Spleen (tissue), 11 donors: Measurements from ENCODE around the gene C6orf132. TPM values are rescaled to one million over a fixed set of nuclear protein-coding genes. Genes with fewer than 3 reads are reported as not detected.

Source experiments
- DNase-seq: peaks from one replicate; pipeline ENCODE4 v3.0.0-alpha.2; 2020
- H3K27ac ChIP-seq, 8 donors: fragments of 200-600 bp; sonication (generic) in 7 of 8; 1 replicate in 4 of 8; 2 replicates in 4 of 8; pipeline versions ENCODE4 v1.5.0 to v1.8.0; 2016 to 2021; ENCODE audit warnings: inconsistent platforms in 4 of 8, mild to moderate bottlenecking in 4 of 8, moderate library complexity in 1 of 8
- H3K27me3 ChIP-seq, 7 donors: fragments of 200-600 bp; sonication (generic) in 6 of 7; replicated peaks in 1 of 7; 1 replicate in 4 of 7; 2 replicates in 3 of 7; pipeline versions ENCODE4 v1.5.0 to v1.8.0; 2016 to 2021; ENCODE audit warnings: inconsistent platforms in 3 of 7, mild to moderate bottlenecking in 1 of 7
- H3K36me3 ChIP-seq, 6 donors: fragments of 200-600 bp; sonication (generic) in 5 of 6; 1 replicate in 4 of 6; 2 replicates in 2 of 6; pipeline versions ENCODE4 v1.5.0 to v1.8.0; 2016 to 2021; ENCODE audit warnings: inconsistent platforms in 2 of 6
- H3K4me1 ChIP-seq, 6 donors: fragments of 200-600 bp; sonication (generic) in 5 of 6; 1 replicate in 3 of 6; 2 replicates in 3 of 6; pipeline versions ENCODE4 v1.5.0 to v1.8.0; 2016 to 2021; ENCODE audit warnings: inconsistent platforms in 3 of 6
- H3K4me3 ChIP-seq, 8 donors: fragments of 200-600 bp; sonication (generic) in 7 of 8; 1 replicate in 4 of 8; 2 replicates in 4 of 8; pipeline versions ENCODE4 v1.5.0 to v1.8.0; 2016 to 2021; ENCODE audit warnings: inconsistent platforms in 4 of 8, mild to moderate bottlenecking in 4 of 8, moderate library complexity in 2 of 8
- H3K9me3 ChIP-seq, 8 donors: fragments of 200-600 bp; sonication (generic) in 7 of 8; 1 replicate in 4 of 8; 2 replicates in 4 of 8; pipeline versions ENCODE4 v1.5.0 to v1.8.0; 2016 to 2021; ENCODE audit warnings: inconsistent platforms in 4 of 8
- CTCF ChIP-seq, 11 experiments: fragments of 200-600 bp in 7 of 11; fragments of 450-650 bp in 4 of 11; sonication (generic) in 4 of 11; IDR thresholded peaks in 8 of 11; conservative IDR thresholded peaks in 3 of 11; 1 replicate in 7 of 11; 2 replicates in 4 of 11; pipeline versions ENCODE4 v1.4.0 to v1.8.0; 2016 to 2021; ENCODE audit warnings: antibody characterized with exemption in 11 of 11, inconsistent platforms in 4 of 11, mild to moderate bottlenecking in 1 of 11
- POLR2A ChIP-seq, 3 donors: fragments of 450-650 bp; IDR thresholded peaks; one replicate each; pipeline ENCODE4 v1.5.1; 2017; ENCODE audit warnings: antibody characterized with exemption in 3 of 3, mild to moderate bottlenecking in 1 of 3
- POLR2AphosphoS5 ChIP-seq, 3 donors: sonication (generic); formaldehyde crosslinking; IDR thresholded peaks; one replicate each; pipeline ENCODE4 v1.5.1; 2017; ENCODE audit warnings: antibody characterized with exemption in 3 of 3
- WGBS, 5 donors: extraction: QIAGEN DNeasy Blood & Tissue Kit in 3 of 5; methylation state at CpG; one replicate each; pipeline versions ENCODE4 v1.1.5 to v1.1.7; 2013 to 2018; 5-methylcytosine and 5-hydroxymethylcytosine counted together
- intact Hi-C: fragments of 100-400 bp; cut with DNase I; formaldehyde crosslinking; loops from one replicate; pipeline ENCODE4 v1.15.0; 2023; ENCODE audit warnings: low total_unique reads
- polyA plus RNA-seq, 3 donors: library from polyadenylated mRNA; stranded (reverse); fragments of 200-250 nt; gene quantifications; one replicate each; pipeline ENCODE4 v1.2.1, GENCODE V29; 2013
- total RNA-seq, 7 donors: library from RNA; depleted of rRNA in 3 of 7; stranded (reverse); fragments of >200 nt in 3 of 7; fragmentation: NEBNext Ultra II Directional in 4 of 7; extraction: Animal tissue kit (Norgen Biotek cat#: 25700) in 4 of 7; gene quantifications; one replicate each; pipeline versions ENCODE4 v1.1.0 to v1.2.1, GENCODE V29; 2016 to 2021
- donor health status: healthy with polysubstance abuse.
- donor health status: DM: no; HTN: no; CAD: no; lungs with moderate emphysema.
- donor health status: DM: no; HTN: no; CAD: no.
- donor health status: Bipolar disorder and iron deficiency.
- donor health status: healthy.
- donor health status: DM: no; HTN: no; CAD: no.
- donor health status: DM: yes; HTN: yes; CAD: no.

The C6orf132 gene
- total and polyA plus RNA-seq, 10 donors = 0.05 to 0.27 (median 0.13) TPM; not detected in 3

- TF ChIP-seq CTCF (IDR thresholded peaks at IDR 0.05 in 8 of 11, conservative IDR thresholded peaks at IDR 0.05 in 3 of 11) (peak in 10 of 11 experiments; percentile 24 to 79 (median 70)), POLR2A (IDR thresholded peaks at IDR 0.05) (no peak), POLR2AphosphoS5 (IDR thresholded peaks at IDR 0.05) (peak in 1 of 3 donors; percentile 38)
- peak; percentile 87 for DNase-seq
- peaks cover 0 to 9% (median 0%) of the 10 kb centered on the region in 6 donors for H3K4me1 ChIP-seq
- peaks cover 0 to 100% (median 84%) of the 10 kb centered on the region in 6 donors for H3K36me3 ChIP-seq
- no peaks in the 10 kb centered on the region for H3K27me3 ChIP-seq
- H3K4me3 ChIP-seq = no peak overlapping the region
- intact Hi-C loops = loop anchor here (5.0 kb wide), 1 partner anchor 92 kb away; no protein-coding TSS in a partner anchor
- no peaks in the 10 kb centered on the region for H3K9me3 ChIP-seq
- 42 to 50% (median 46%) methylated on average over 7 of the region's 7 CpGs for WGBS, 5 donors
- no peak overlapping the region for H3K27ac ChIP-seq
Measured at GRCh38 chr6:42075159-42075838, 67.1 kb downstream of the C6orf132 start.

- no peak overlapping the region for H3K27ac ChIP-seq
- peaks cover 0 to 9% (median 0%) of the 10 kb centered on the region in 6 donors for H3K4me1 ChIP-seq
- no peaks in the 10 kb centered on the region for H3K27me3 ChIP-seq
- intact Hi-C loops = no loop called here
- no peaks in the 10 kb centered on the region for H3K9me3 ChIP-seq
- no peak for TF ChIP-seq POLR2A (IDR thresholded peaks at IDR 0.05)
- no peak overlapping the region for H3K4me3 ChIP-seq
- 78 to 89% (median 80%) methylated on average over 2 of the region's 2 CpGs for WGBS, 5 donors
- peaks cover 1 to 100% (median 86%) of the 10 kb centered on the region in 6 donors for H3K36me3 ChIP-seq
- DNase-seq = peak; percentile 13
Measured at GRCh38 chr6:42073287-42073686, 69.1 kb downstream of the C6orf132 start.

- no peak overlapping the region for H3K4me3 ChIP-seq
- no peak for DNase-seq
- peaks cover 4 to 100% (median 86%) of the 10 kb centered on the region in 6 donors for H3K36me3 ChIP-seq
- 72 to 89% (median 74%) methylated on average over 6 of the region's 6 CpGs for WGBS, 5 donors
- H3K4me1 ChIP-seq = peaks cover 0 to 9% (median 0%) of the 10 kb centered on the region in 6 donors
- intact Hi-C loops = no loop called here
- no peaks in the 10 kb centered on the region for H3K9me3 ChIP-seq
- H3K27ac ChIP-seq = no peak overlapping the region
- no peaks in the 10 kb centered on the region for H3K27me3 ChIP-seq
- TF ChIP-seq CTCF (IDR thresholded peaks at IDR 0.05 in 8 of 11, conservative IDR thresholded peaks at IDR 0.05 in 3 of 11) (no peak), POLR2AphosphoS5 (IDR thresholded peaks at IDR 0.05) (no peak), POLR2A (IDR thresholded peaks at IDR 0.05) (no peak)
Measured at GRCh38 chr6:42071881-42072583, 70.4 kb downstream of the C6orf132 start.

- TF ChIP-seq POLR2AphosphoS5 (IDR thresholded peaks at IDR 0.05) = no peak
- no peak for TF ChIP-seq CTCF (IDR thresholded peaks at IDR 0.05 in 8 of 11, conservative IDR thresholded peaks at IDR 0.05 in 3 of 11)
- DNase-seq = peak; percentile 34
- WGBS, 5 donors = 93 to 98% (median 96%) methylated on average over 5 of the region's 5 CpGs
- no peak overlapping the region for H3K4me3 ChIP-seq
- no peaks in the 10 kb centered on the region for H3K9me3 ChIP-seq
- H3K27ac ChIP-seq = no peak overlapping the region
- H3K27me3 ChIP-seq = no peaks in the 10 kb centered on the region
- H3K4me1 ChIP-seq = no peaks in the 10 kb centered on the region
- H3K36me3 ChIP-seq = peaks cover 7 to 100% (median 96%) of the 10 kb centered on the region in 6 donors
- intact Hi-C loops = no loop called here
Measured at GRCh38 chr6:42068872-42069522, 73.4 kb downstream of the C6orf132 start.
